B cell (primary cell): ENCODE measurements around the gene MUC21. TPM values are rescaled to one million over a fixed set of nuclear protein-coding genes. Genes with fewer than 3 reads are reported as not detected.

Experiments used
- ATAC-seq: fragments of 200-7000 bp; cut with Tn5 transposase; one replicate; pipeline ENCODE4 v1.10.0; 2021; ENCODE audit warnings: low read depth, mild to moderate bottlenecking, moderate number of reproducible peaks, moderate library complexity
- CTCF ChIA-PET: fragments of 350-600 bp; sonication (Branson Sonifier 250); formaldehyde crosslinking; loops from one replicate; lab custom pipeline; 2021; ENCODE audit warnings: antibody characterized with exemption, inconsistent platforms; lab: Charles Lee
- POLR2A ChIA-PET: fragments of 350-600 bp; sonication (Branson Sonifier 250); formaldehyde crosslinking; loops from one replicate; lab custom pipeline; 2021; ENCODE audit warnings: antibody characterized with exemption; lab: Charles Lee
- DNase-seq: peaks from one replicate; pipeline ENCODE4 v3.0.0; 2013
- H2AFZ ChIP-seq: 2 replicates; pipeline ENCODE4 v1.6.1; 2012; ENCODE audit warnings: mild to moderate bottlenecking, low read depth, low read length; ENCODE audit not compliant: insufficient read depth, poor library complexity, severe bottlenecking
- H3K27ac ChIP-seq, 2 donors: 1 replicate in 1 of 2; 2 replicates in 1 of 2; pipeline ENCODE4 v1.5.1; 2012 to 2013; ENCODE audit warnings: low read length in 2 of 2, mild to moderate bottlenecking in 2 of 2, moderate library complexity in 1 of 2
- H3K27me3 ChIP-seq, 4 experiments: fragments of 200-600 bp in 1 of 4; sonication (generic) in 1 of 4; replicated peaks in 1 of 4; 1 replicate in 2 of 4; 2 replicates in 2 of 4; pipeline versions ENCODE4 v1.6.1 to v1.7.0; 2013 to 2016; ENCODE audit warnings: low read length in 3 of 4, mild to moderate bottlenecking in 2 of 4, mixed read lengths in 1 of 4, moderate library complexity in 1 of 4; ENCODE audit not compliant: insufficient read depth in 4 of 4, control insufficient read depth in 3 of 4; ENCODE audit errors: control extremely low read depth in 1 of 4
- H3K36me3 ChIP-seq, 2 experiments: replicated peaks in 1 of 2; 1 replicate in 1 of 2; 2 replicates in 1 of 2; pipeline versions ENCODE4 v1.6.1 to v1.7.1; 2013; ENCODE audit warnings: low read length in 1 of 2; ENCODE audit not compliant: insufficient read depth in 2 of 2, control insufficient read depth in 1 of 2; ENCODE audit errors: control extremely low read depth in 1 of 2, extremely low read depth in 1 of 2
- H3K4me1 ChIP-seq, 2 donors: fragments of 200-600 bp in 1 of 2; sonication (generic) in 1 of 2; 1 replicate in 1 of 2; 2 replicates in 1 of 2; pipeline versions ENCODE4 v1.5.1 to v1.6.1; 2013 to 2017; ENCODE audit warnings: low read length in 2 of 2; ENCODE audit not compliant: control insufficient read depth in 2 of 2, insufficient read depth in 2 of 2
- H3K4me2 ChIP-seq: replicated peaks from 2 replicates; pipeline ENCODE3; 2012; ENCODE audit warnings: mild to moderate bottlenecking, low read depth, low read length; ENCODE audit not compliant: poor library complexity, severe bottlenecking
- H3K4me3 ChIP-seq, 5 experiments: fragments of 200-600 bp in 1 of 5; sonication (generic) in 1 of 5; 1 replicate in 3 of 5; 2 replicates in 2 of 5; pipeline versions ENCODE4 v1.5.1 to v1.7.0; 2011 to 2016; ENCODE audit warnings: low read length in 4 of 5, mild to moderate bottlenecking in 4 of 5, low read depth in 2 of 5, control low read depth in 1 of 5, moderate library complexity in 1 of 5; ENCODE audit not compliant: insufficient read depth in 1 of 5; ENCODE audit errors: control extremely low read depth in 1 of 5, extremely low read depth in 1 of 5
- H3K79me2 ChIP-seq: fragments of 200-600 bp; sonication (generic); one replicate; pipeline ENCODE4 v1.6.0; 2016; ENCODE audit warnings: low read length; ENCODE audit not compliant: control insufficient read depth, insufficient read depth
- H3K9ac ChIP-seq: fragments of 200-600 bp; sonication (generic); 2 replicates; pipeline ENCODE4 v1.6.1; 2017; ENCODE audit warnings: mild to moderate bottlenecking, low read length, moderate library complexity
- H3K9me3 ChIP-seq, 3 donors: one replicate each; pipeline versions ENCODE4 v1.6.1 to v1.7.1; 2013; ENCODE audit warnings: low read length in 2 of 3; ENCODE audit not compliant: control insufficient read depth in 2 of 3, insufficient read depth in 1 of 3; ENCODE audit errors: control extremely low read depth in 1 of 3
- H4K20me1 ChIP-seq: 2 replicates; pipeline ENCODE4 v1.6.0; 2012; ENCODE audit warnings: mild to moderate bottlenecking, low read length; ENCODE audit not compliant: insufficient read depth, control insufficient read depth, poor library complexity, severe bottlenecking
- H3K27ac Mint-ChIP-seq: one replicate; pipeline ENCODE4 v1.8.0; 2021; ENCODE audit warnings: mixed read lengths
- H3K27me3 Mint-ChIP-seq: one replicate; pipeline ENCODE4 v1.8.0; 2021; ENCODE audit warnings: mixed read lengths
- H3K4me1 Mint-ChIP-seq: one replicate; pipeline ENCODE4 v1.8.0; 2021; ENCODE audit warnings: mixed read lengths
- H3K4me3 Mint-ChIP-seq: one replicate; pipeline ENCODE4 v1.8.0; 2021; ENCODE audit warnings: mixed read lengths
- H3K9me3 Mint-ChIP-seq: one replicate; pipeline ENCODE4 v1.8.0; 2022; ENCODE audit warnings: mixed read lengths; ENCODE audit not compliant: insufficient read depth
- CTCF ChIP-seq: fragments of 200-600 bp; IDR thresholded peaks from one replicate; pipeline ENCODE4 v1.8.0; 2022; ENCODE audit warnings: antibody characterized with exemption, mild to moderate bottlenecking
- EZH2 ChIP-seq: IDR thresholded peaks from 2 replicates; pipeline ENCODE4 v1.6.1; 2012; ENCODE audit warnings: borderline replicate concordance, low read depth, mild to moderate bottlenecking, moderate library complexity, low read length; ENCODE audit not compliant: insufficient read depth, poor library complexity, severe bottlenecking
- WGBS: methylation state at CpG from one replicate; pipeline ENCODE4 v1.1.5; 2013; ENCODE audit warnings: missing lambda C conversion rate; ENCODE audit not compliant: insufficient coverage; 5-methylcytosine and 5-hydroxymethylcytosine counted together
- intact Hi-C: fragments of 100-400 bp; cut with micrococcal nuclease; formaldehyde crosslinking; loops from one replicate; pipeline ENCODE4 v1.10.0; 2022
- polyA plus RNA-seq: library from polyadenylated mRNA; depleted of rRNA; stranded (reverse); fragments of >200 nt; gene quantifications from 2 replicates; pipeline ENCODE4 v1.2.3, GENCODE V29; 2012
- total RNA-seq, 2 donors: library from RNA; stranded (reverse); fragments of 120-200 nt in 1 of 2; gene quantifications; 1 replicate in 1 of 2; 2 replicates in 1 of 2; pipeline versions ENCODE4 v1.2.3 to v1.2.4, GENCODE V29; 2013 to 2022

MUC21 gene
- total and polyA plus RNA-seq, 2 donors (not counting 1 experiment from before 2014, with no cell fraction given) = not detected

- Histone ChIP-seq H3K27me3 (peaks cover 0 to 9% (median 5%) of the 10 kb centered on the region in 4 experiments), H3K9ac (no peak overlapping the region), H4K20me1 (no peaks in the 10 kb centered on the region), H3K79me2 (no peaks in the 10 kb centered on the region), H3K4me1 (peaks cover 0 to 6% of the 10 kb centered on the region in 2 donors), H3K9me3 (no peaks in the 10 kb centered on the region), H3K4me2 (no peak overlapping the region), H2AFZ (no peak overlapping the region), H3K4me3 (no peak overlapping the region), H3K36me3 (no peaks in the 10 kb centered on the region), H3K27ac (no peak overlapping the region)
- no peaks in the 10 kb centered on the region for H3K9me3 Mint-ChIP-seq
- 80% methylated on average over 1 of the region's 4 CpGs for WGBS
- DNase-seq (no peak), ATAC-seq (no peak)
- H3K27ac Mint-ChIP-seq = no peak overlapping the region
- ChIA-PET CTCF (interaction anchor here (0.7 kb wide), 1 partner anchor 96 kb away, joined by 3 read pairs; no protein-coding TSS in a partner anchor), POLR2A (no interaction called here)
- intact Hi-C loops = no loop called here
- peaks cover 7% of the 10 kb centered on the region for H3K4me1 Mint-ChIP-seq
- peaks cover 32% of the 10 kb centered on the region for H3K27me3 Mint-ChIP-seq
- no peak for TF ChIP-seq CTCF
- H3K4me3 Mint-ChIP-seq = no peak overlapping the region
Observed at GRCh38 chr6:30974490-30975252, 8.8 kb upstream of the MUC21 start.

GRCh38 chr6:30979141-30979540 is 4.4 kb upstream of the MUC21 start:
- Histone ChIP-seq H3K4me3 (no peak overlapping the region), H3K36me3 (no peaks in the 10 kb centered on the region), H3K27ac (no peak overlapping the region), H3K4me1 (peaks cover 0 to 6% of the 10 kb centered on the region in 2 donors), H4K20me1 (no peaks in the 10 kb centered on the region), H2AFZ (no peak overlapping the region), H3K27me3 (peaks cover 0 to 22% (median 6%) of the 10 kb centered on the region in 4 experiments), H3K4me2 (no peak overlapping the region), H3K9me3 (no peaks in the 10 kb centered on the region), H3K9ac (no peak overlapping the region), H3K79me2 (no peaks in the 10 kb centered on the region)
- no peak overlapping the region for H3K27ac Mint-ChIP-seq
- intact Hi-C loops = no loop called here
- CTCF ChIA-PET = no interaction called here
- H3K27me3 Mint-ChIP-seq = peaks cover 42% of the 10 kb centered on the region
- no peak overlapping the region for H3K4me3 Mint-ChIP-seq
- no peaks in the 10 kb centered on the region for H3K9me3 Mint-ChIP-seq
- POLR2A ChIA-PET = no interaction called here
- TF ChIP-seq EZH2 (no peak), CTCF (no peak)
- DNase-seq (no peak), ATAC-seq (no peak)
- H3K4me1 Mint-ChIP-seq = peaks cover 7% of the 10 kb centered on the region
- WGBS = no CpG with 5 or more reads among the region's 1 CpG
